ENCODE results near the gene MICALL1.

The MICALL1 gene

GRCh38 chr22:37929390-37929789, 23.3 kb downstream of the MICALL1 start:
- no peak for ATAC-seq (ENCODE audit: insufficient read depth, low read depth)
- TF ChIP-seq EZH2 (IDR thresholded peaks at IDR 0.05; ENCODE audit: borderline replicate concordance, low read depth, low read length, severe bottlenecking) (no peak), CTCF (IDR thresholded peaks at IDR 0.05; ENCODE audit: borderline replicate concordance, extremely low read depth, low read length, poor library complexity, severe bottlenecking) (no peak)
- no peak overlapping the region for H3K4me2 ChIP-seq (ENCODE audit: insufficient read depth, low read length)
- no peak overlapping the region for H2AFZ ChIP-seq (ENCODE audit: low read depth, low read length)
- no peak overlapping the region for H3K27ac ChIP-seq (ENCODE audit: low read length)
- H3K27me3 ChIP-seq (ENCODE audit: insufficient read depth, low read length, poor library complexity): no peaks in the 10 kb centered on the region
- H4K20me1 ChIP-seq (ENCODE audit: insufficient read depth, low read length): no peaks in the 10 kb centered on the region; the same call in 1 of the 2 replicates
- H3K9ac ChIP-seq (ENCODE audit: low read depth, low read length): no peak overlapping the region
- peaks cover 3% of the 10 kb centered on the region; the same call in 1 of the 2 replicates for H3K4me1 ChIP-seq (ENCODE audit: insufficient read depth, low read length)
- DNase-seq: no peak
- H3K4me3 ChIP-seq (ENCODE audit: low read depth in 1 of 2, low read length in 2 of 2): no peak overlapping the region
- peaks cover 52% of the 10 kb centered on the region for H3K36me3 ChIP-seq (ENCODE audit: insufficient read depth, low read length)
- H3K9me3 ChIP-seq (ENCODE audit: insufficient read depth, low read length, severe bottlenecking): no peaks in the 10 kb centered on the region
- H3K79me2 ChIP-seq (ENCODE audit: insufficient read depth, low read length): no peaks in the 10 kb centered on the region

GRCh38 chr22:37930270-37930951, 24.3 kb downstream of the MICALL1 start:
- Histone ChIP-seq H2AFZ (ENCODE audit: low read depth, low read length) (no peak overlapping the region), H3K9me3 (ENCODE audit: insufficient read depth, low read length, severe bottlenecking) (no peaks in the 10 kb centered on the region), H3K4me1 (ENCODE audit: insufficient read depth, low read length) (peaks cover 3% of the 10 kb centered on the region; the same call in 1 of the 2 replicates), H3K4me2 (ENCODE audit: insufficient read depth, low read length) (no peak overlapping the region), H4K20me1 (ENCODE audit: insufficient read depth, low read length) (no peaks in the 10 kb centered on the region; the same call in 1 of the 2 replicates), H3K79me2 (ENCODE audit: insufficient read depth, low read length) (no peaks in the 10 kb centered on the region), H3K9ac (ENCODE audit: low read depth, low read length) (no peak overlapping the region), H3K27ac (ENCODE audit: low read length) (no peak overlapping the region), H3K4me3 (ENCODE audit: low read depth in 1 of 2, low read length in 2 of 2) (no peak overlapping the region), H3K27me3 (ENCODE audit: insufficient read depth, low read length, poor library complexity) (no peaks in the 10 kb centered on the region), H3K36me3 (ENCODE audit: insufficient read depth, low read length) (peaks cover 49% of the 10 kb centered on the region)
- DNase-seq: peak; percentile 19
- ATAC-seq (ENCODE audit: insufficient read depth, low read depth): peak; percentile 23; the same call in 1 of the 3 replicates
- TF ChIP-seq EZH2 (IDR thresholded peaks at IDR 0.05; ENCODE audit: borderline replicate concordance, low read depth, low read length, severe bottlenecking) (no peak), CTCF (IDR thresholded peaks at IDR 0.05; ENCODE audit: borderline replicate concordance, extremely low read depth, low read length, poor library complexity, severe bottlenecking) (peak; percentile 49)

DNA sequence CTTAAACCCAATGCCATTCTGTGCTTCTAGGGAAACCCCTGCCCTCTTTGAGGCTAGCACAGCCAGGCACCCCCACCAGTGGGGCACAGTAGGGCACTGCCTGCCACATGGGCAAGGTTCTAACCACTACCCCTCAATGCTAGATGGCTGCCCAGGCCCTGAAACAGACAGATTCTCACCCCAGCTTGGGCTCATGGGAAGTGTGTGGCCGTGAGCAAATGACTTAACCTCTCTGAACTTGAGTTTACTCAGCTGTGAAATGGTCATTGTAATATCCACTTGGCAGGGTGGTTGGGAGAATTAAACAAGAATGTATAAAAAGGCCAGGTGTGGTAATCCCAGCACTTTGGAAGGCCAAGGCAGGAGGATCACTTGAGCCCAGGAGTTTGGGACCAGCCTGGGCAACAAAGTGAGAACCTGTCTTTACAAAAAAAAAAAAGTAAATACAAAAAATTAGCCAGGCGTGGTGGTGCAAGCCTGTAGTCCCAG, 24.9 kb downstream of the MICALL1 start:
- no peak for TF ChIP-seq EZH2 (IDR thresholded peaks at IDR 0.05; ENCODE audit: borderline replicate concordance, low read depth, low read length, severe bottlenecking)
- no peak for TF ChIP-seq CTCF (IDR thresholded peaks at IDR 0.05; ENCODE audit: borderline replicate concordance, extremely low read depth, low read length, poor library complexity, severe bottlenecking)
- Histone ChIP-seq H4K20me1 (ENCODE audit: insufficient read depth, low read length) (no peaks in the 10 kb centered on the region; the same call in 1 of the 2 replicates), H3K4me2 (ENCODE audit: insufficient read depth, low read length) (no peak overlapping the region), H3K27ac (ENCODE audit: low read length) (no peak overlapping the region), H3K36me3 (ENCODE audit: insufficient read depth, low read length) (peaks cover 43% of the 10 kb centered on the region), H3K4me1 (ENCODE audit: insufficient read depth, low read length) (peaks cover 3% of the 10 kb centered on the region; the same call in 1 of the 2 replicates), H3K9me3 (ENCODE audit: insufficient read depth, low read length, severe bottlenecking) (no peaks in the 10 kb centered on the region), H3K9ac (ENCODE audit: low read depth, low read length) (no peak overlapping the region), H3K4me3 (ENCODE audit: low read depth in 1 of 2, low read length in 2 of 2) (no peak overlapping the region), H3K27me3 (ENCODE audit: insufficient read depth, low read length, poor library complexity) (no peaks in the 10 kb centered on the region), H3K79me2 (ENCODE audit: insufficient read depth, low read length) (no peaks in the 10 kb centered on the region), H2AFZ (ENCODE audit: low read depth, low read length) (no peak overlapping the region)
- no peak for ATAC-seq (ENCODE audit: insufficient read depth, low read depth)
- no peak for DNase-seq
